ENCODE measurements around the gene KLHL22. TPM values are rescaled to one million over a fixed set of nuclear protein-coding genes. Genes with fewer than 3 reads are reported as not detected.

KLHL22 gene
- total RNA-seq, 1 experiment from 2014 or later = 26.5 TPM

DNA sequence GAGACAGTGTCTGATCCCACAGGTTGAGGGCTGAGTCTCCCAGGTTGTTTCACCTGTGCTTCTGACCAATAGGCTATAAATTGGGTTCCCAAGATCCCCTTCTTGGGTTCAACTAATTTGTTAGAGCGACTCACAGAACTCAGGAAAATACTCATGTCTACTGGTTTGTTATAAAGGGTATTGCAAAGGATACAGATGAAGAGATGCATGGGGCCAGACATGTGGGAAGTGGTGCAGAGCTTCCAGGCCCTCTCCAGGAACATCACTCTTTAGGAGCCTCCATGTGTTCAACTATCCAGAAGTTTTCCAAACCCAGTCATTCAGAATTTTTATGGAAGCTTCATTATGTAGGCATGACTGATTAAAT, 4.7 kb downstream of the KLHL22 start:
- BruUV-seq (replicated peaks) = no TSS peak
- intact Hi-C loops (cut with micrococcal nuclease; ENCODE audit: unreplicated experiment) = no loop called here
- no peaks in the 10 kb centered on the region for H3K27me3 Mint-ChIP-seq (ENCODE audit: unreplicated experiment)
- H3K36me3 Mint-ChIP-seq (ENCODE audit: insufficient read depth, unreplicated experiment) = peaks cover 9% of the 10 kb centered on the region
- DNase-seq = no peak
- H3K9me3 Mint-ChIP-seq (ENCODE audit: low read depth, unreplicated experiment) = no peaks in the 10 kb centered on the region
- H3K4me3 Mint-ChIP-seq (ENCODE audit: low read depth, unreplicated experiment) = no peak overlapping the region
- no peaks in the 10 kb centered on the region for H3K4me1 Mint-ChIP-seq (ENCODE audit: low read depth, unreplicated experiment)
- TF ChIP-seq, protein P1, sequence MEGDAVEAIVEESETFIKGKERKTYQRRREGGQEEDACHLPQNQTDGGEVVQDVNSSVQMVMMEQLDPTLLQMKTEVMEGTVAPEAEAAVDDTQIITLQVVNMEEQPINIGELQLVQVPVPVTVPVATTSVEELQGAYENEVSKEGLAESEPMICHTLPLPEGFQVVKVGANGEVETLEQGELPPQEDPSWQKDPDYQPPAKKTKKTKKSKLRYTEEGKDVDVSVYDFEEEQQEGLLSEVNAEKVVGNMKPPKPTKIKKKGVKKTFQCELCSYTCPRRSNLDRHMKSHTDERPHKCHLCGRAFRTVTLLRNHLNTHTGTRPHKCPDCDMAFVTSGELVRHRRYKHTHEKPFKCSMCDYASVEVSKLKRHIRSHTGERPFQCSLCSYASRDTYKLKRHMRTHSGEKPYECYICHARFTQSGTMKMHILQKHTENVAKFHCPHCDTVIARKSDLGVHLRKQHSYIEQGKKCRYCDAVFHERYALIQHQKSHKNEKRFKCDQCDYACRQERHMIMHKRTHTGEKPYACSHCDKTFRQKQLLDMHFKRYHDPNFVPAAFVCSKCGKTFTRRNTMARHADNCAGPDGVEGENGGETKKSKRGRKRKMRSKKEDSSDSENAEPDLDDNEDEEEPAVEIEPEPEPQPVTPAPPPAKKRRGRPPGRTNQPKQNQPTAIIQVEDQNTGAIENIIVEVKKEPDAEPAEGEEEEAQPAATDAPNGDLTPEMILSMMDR (IDR thresholded peaks at IDR 0.05; ENCODE audit: unreplicated experiment) = no peak
- no peak overlapping the region for H3K27ac Mint-ChIP-seq (ENCODE audit: unreplicated experiment)
- CTCF ChIA-PET = no interaction called here

DNA sequence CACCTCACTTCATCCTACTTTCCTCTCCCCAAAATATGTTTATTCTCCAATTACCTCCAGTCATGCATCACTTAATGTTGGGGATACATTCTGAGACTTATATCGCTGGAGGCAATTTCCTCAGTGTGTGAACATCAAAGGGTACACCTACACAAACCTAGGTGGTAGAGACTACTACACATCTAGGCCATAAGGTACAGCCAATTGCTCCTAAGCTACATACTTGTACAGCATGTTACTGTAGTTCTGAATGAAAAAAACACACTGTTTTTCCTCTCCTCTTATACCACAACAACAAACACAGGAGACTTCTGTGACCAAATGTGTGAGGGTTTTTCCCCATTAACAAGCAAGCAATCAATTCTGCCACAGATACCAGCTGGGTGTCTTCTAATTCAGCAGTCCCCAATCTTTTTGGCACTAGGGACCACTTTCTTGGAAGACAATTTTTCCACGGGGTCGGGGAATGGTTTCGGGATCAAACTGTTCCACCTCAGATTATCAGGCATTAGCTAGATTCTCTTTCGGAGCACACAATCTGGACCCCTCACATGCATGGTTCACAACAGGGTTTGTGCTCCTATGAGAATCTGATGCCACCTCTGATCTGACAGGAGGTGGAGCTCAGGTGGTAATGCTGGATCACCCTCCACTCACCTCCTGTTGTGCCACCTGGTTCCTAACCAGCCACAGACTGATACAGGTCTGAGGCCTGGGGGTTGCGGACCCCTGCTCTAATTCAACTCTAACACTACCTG, 5.2 kb downstream of the KLHL22 start:
- no peak overlapping the region for H3K4me3 Mint-ChIP-seq (ENCODE audit: low read depth, unreplicated experiment)
- BruUV-seq (replicated peaks) = no TSS peak
- intact Hi-C loops (cut with micrococcal nuclease; ENCODE audit: unreplicated experiment) = no loop called here

DNA sequence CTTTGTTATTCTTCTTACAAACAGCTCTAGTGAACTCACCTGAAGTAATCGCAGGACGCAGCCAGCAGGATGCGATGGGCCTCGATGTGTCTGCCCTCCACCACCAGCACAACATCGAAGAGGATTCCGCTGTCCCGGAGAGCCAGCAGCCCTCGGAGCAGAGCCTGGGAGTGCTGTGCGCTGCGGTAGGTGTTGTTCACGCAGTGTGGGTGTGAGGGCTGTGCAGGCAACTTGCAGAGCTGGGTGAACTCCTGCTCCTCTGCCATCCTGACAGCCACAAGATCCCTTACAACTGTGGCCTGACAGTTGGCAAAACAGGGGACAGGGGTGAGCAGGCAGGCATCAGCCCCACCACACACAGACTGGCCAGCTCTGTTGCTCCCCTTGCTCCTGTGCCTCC, 6.6 kb downstream of the KLHL22 start:
- CTCF ChIA-PET = no interaction called here
- intact Hi-C loops (cut with micrococcal nuclease; ENCODE audit: unreplicated experiment) = no loop called here
- H3K4me1 Mint-ChIP-seq (ENCODE audit: low read depth, unreplicated experiment) = no peaks in the 10 kb centered on the region
- H3K9me3 Mint-ChIP-seq (ENCODE audit: low read depth, unreplicated experiment) = no peaks in the 10 kb centered on the region
- H3K27ac Mint-ChIP-seq (ENCODE audit: unreplicated experiment) = no peak overlapping the region
- H3K36me3 Mint-ChIP-seq (ENCODE audit: insufficient read depth, unreplicated experiment) = no peaks in the 10 kb centered on the region
- TF ChIP-seq, protein P1 (IDR thresholded peaks at IDR 0.05; ENCODE audit: unreplicated experiment) = no peak
- H3K27me3 Mint-ChIP-seq (ENCODE audit: unreplicated experiment) = no peaks in the 10 kb centered on the region
- H3K4me3 Mint-ChIP-seq (ENCODE audit: low read depth, unreplicated experiment) = no peak overlapping the region
- BruUV-seq (replicated peaks) = no TSS peak
- no peak for DNase-seq

More for the DNA sequence above, 5.2 kb downstream of the KLHL22 start:
- Mint-ChIP-seq H3K27ac (ENCODE audit: unreplicated experiment) (no peak overlapping the region), H3K9me3 (ENCODE audit: low read depth, unreplicated experiment) (no peaks in the 10 kb centered on the region), H3K27me3 (ENCODE audit: unreplicated experiment) (no peaks in the 10 kb centered on the region), H3K36me3 (ENCODE audit: insufficient read depth, unreplicated experiment) (peaks cover 7% of the 10 kb centered on the region), H3K4me1 (ENCODE audit: low read depth, unreplicated experiment) (no peaks in the 10 kb centered on the region)
- CTCF ChIA-PET = interaction anchor here (0.6 kb wide), 1 partner anchor 112 kb away, joined by 4 read pairs; no protein-coding TSS in a partner anchor
- DNase-seq = no peak
- TF ChIP-seq, protein P1 (IDR thresholded peaks at IDR 0.05; ENCODE audit: unreplicated experiment) = no peak

DNA sequence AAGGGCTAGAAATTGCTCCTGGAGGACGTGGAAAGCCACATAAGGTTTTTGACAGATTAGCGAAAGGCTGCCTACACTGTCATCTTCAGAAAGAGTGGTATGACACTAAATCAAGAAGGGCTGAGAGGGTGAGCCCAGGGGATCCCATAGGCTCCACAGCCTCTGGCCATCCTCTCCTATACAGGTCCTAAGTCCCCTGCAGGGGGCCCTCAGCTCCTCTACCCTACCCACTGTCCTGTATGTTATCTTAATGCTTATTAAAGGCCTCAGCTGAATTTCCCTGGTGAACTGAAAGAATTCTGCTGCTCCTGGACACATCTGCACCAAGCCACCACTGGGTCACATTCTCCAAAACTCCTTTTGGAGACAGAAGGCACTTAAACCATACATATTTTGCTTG, 7.9 kb downstream of the KLHL22 start:
- Mint-ChIP-seq H3K27ac (ENCODE audit: unreplicated experiment) (no peak overlapping the region), H3K9me3 (ENCODE audit: low read depth, unreplicated experiment) (no peaks in the 10 kb centered on the region), H3K4me1 (ENCODE audit: low read depth, unreplicated experiment) (no peaks in the 10 kb centered on the region), H3K4me3 (ENCODE audit: low read depth, unreplicated experiment) (no peak overlapping the region), H3K27me3 (ENCODE audit: unreplicated experiment) (no peaks in the 10 kb centered on the region), H3K36me3 (ENCODE audit: insufficient read depth, unreplicated experiment) (no peaks in the 10 kb centered on the region)
- intact Hi-C loops (cut with micrococcal nuclease; ENCODE audit: unreplicated experiment) = no loop called here
- TF ChIP-seq, protein P1 (IDR thresholded peaks at IDR 0.05; ENCODE audit: unreplicated experiment) = no peak
- BruUV-seq (replicated peaks) = no TSS peak
- no peak for DNase-seq
- CTCF ChIA-PET = no interaction called here
